HUDEP-2 (cell line): ENCODE measurements around the gene KIRREL3.
A peak's percentile ranks its signal among the peaks of the same experiment; 100 is the strongest.

Source experiments
- DNase-seq, 76 experiments: peaks; one replicate each; lab custom pipeline; 2025; ENCODE audit not compliant: unreplicated experiment in 76 of 76; lab: John Stamatoyannopoulos, UW

The KIRREL3 gene

DNA sequence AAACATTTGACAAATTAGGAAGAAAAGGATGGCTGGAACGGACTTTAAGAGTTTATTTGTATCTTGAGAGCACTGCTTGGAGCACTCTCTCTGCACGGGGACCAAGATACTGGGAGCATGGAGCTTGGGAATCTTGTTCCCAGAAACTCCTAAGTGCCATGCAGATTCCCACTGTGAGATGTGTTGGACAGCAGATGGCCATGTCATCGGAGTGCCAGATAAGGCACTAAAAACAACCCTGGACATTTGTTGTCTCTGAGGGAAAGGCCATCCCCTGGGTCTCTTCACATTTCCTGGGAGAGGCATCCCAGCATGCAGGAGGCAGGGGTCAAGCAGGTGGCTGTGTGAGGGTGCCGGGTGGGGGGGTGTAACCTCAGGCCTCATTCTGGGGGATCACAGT lies 2.9 kb downstream of the KIRREL3 start:
- DNase-seq = no peak

DNA sequence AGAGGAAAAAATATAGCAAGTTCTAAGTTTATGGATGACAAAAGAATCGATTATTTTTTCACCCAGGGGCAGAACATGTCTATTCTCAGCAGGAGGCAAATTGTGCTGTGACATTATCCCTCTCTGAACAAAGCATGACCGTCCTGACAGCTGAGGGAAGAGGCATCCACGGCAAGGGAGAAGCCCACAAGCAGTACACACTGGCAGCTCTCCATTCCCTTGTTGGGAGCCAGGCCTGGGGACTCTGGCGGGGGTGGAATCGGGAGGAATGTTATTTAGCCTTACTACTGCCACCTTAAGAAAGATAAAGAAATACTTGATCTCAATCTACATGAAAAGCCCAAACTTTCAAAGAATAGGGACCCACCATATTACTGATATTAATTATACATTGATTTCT lies 3.4 kb downstream of the KIRREL3 start:
- DNase-seq = no peak

DNA sequence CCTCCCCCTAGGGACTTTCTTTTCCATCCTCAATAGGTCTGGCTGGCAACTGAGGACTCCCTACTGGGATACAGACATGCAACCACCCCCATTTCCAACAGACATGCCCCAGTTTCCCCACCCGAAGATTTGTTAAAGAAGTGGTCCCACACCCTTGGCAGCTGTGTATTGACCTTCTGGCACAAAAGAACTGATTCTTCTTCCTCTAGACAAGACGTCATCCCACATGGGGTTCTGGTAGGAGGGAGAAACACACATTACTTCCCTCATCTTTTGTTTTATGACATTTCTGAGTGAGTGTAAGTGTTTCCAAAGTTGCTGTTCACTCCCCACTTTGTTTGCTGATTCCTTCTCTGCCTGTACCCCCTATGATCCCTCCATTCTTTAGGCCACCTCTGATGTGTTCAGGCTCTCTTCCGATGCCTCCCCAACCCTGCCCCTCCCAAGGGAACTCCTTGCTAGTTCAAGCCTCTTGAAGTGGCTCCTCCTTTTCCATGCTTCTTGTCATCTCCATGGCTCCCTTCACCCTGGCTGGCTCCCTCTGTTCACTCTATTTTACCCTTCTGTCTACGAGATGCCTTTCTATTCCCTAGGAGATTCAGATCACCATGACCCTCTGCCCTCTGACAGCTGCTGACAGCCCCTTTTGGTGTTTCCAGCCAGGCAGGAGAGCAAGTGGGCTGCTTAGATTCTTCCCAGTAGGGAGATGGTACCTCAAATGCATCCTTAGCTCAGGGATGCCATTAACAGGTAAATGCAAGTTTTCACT lies 4.3 kb downstream of the KIRREL3 start:
- DNase-seq = no peak

DNA sequence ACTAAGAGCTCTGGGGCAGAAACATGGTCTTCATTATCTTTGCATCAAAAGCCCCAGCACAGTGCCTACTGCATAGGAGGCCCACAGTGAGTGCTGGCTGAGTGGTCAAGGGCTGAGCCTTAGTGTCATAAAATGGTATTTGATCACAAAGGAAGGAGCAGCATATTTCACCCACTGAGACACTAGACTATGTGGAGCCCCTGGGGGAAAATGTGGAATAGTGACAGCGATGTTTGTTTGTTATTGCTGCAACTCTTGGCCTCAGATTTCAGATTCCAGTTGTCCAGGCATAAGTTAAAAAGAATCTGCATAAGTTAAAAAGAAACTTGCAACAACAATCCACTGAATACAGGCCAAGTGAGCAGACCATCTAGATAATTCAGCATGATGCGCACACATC lies 7.0 kb downstream of the KIRREL3 start:
- no peak for DNase-seq

DNA sequence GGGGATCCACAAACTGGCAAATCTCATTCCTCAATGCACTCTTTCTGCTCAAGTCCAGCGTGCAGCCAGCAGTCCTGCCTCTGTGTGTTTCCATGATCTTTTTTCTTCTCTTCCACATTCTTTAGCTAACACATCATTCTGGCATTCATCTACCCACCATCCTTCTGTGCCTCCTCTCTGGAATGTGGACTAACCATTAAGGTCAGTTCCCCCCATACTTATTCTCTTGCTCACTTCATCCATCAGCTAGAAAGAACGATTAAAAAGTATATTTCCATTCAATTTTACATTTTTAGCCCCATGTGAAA lies 7.8 kb downstream of the KIRREL3 start:
- no peak for DNase-seq

DNA sequence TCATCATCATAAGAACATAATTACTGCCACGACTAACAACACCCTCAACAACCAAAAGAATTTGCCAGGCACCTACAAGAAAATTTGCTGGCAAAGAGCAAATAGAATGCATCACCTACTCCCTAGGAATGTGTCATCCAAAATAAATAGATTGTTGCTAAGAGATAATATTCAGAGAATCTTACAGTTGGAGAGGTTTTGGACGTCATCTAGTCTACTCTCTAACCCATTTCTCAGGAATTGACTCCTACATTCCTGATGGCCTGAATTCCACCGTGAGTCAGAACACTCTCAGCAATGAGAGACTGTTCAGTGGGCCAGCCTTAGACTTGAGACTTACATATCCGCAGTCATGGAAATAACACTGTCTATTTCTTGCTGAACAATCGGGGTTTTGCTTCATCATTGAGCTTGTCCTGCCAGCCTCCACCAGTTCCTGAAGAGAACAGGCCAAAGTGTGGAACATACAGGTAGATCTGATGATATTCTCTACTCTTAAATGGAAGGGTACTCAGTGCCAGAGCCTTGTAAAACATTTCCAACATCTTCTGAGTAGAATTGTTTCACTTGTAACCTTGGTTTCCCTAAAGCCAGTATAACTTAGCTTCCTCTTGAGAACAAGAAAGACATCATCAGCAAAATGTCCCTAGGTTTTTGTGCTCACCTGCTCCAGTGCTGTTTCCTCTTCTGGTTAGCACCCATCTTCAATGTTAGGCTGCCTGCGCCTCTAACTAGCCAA lies 8.3 kb downstream of the KIRREL3 start:
- DNase-seq = no peak

DNA sequence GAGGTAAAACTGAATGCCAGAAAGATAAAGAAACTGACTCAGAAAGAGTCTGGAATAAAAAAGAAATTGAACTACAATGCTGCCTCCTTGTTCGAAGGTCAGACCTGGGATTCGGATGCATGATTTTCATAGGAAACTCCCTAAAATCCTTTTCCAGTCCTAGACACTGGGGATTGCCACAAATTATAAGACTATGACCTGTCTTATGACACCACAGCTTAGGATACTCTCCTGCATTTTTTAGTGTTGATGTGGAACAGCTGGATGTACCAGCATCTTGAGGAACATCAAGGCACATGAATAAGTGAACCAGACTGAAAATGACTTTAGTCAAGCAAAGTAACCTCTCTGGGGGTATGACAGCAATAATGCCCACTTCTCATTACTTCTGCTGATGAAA lies 9.0 kb downstream of the KIRREL3 start:
- no peak for DNase-seq

DNA sequence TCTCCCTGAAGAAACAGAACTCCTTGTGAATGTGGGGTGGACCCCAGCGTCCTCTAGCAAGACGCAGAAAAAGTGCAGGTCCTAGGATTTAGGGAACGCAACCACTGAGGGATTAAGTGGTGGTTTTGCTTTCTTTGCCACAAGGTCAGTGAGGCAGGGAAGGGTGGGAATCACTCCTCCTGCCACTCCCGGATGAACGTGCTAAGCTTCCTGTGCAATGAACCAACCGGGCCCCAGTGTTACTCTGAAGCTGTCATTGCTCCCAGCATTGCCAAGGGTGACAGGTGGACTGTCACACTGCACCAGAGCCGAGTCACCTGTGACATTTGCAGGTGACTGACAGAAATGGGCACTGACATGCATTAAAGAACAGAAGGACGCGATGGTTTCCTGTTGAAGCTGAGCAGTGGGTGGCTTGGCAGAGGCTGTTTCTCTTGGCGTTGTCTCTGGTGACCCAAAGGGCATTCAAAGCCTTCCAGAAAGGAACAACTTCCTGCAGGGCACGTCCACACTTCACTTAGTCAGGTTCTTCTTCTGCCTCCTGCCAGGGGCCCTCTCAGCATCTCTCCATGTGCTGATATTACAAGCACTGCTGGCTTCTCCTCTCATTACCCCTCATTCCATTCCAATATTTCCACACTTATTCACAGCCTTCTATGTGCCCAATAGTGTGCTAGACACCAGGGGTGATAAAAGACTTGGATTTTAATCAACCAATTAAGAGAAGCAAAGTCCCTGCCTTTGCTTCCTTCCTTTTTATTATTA lies 9.7 kb downstream of the KIRREL3 start:
- DNase-seq = no peak

DNA sequence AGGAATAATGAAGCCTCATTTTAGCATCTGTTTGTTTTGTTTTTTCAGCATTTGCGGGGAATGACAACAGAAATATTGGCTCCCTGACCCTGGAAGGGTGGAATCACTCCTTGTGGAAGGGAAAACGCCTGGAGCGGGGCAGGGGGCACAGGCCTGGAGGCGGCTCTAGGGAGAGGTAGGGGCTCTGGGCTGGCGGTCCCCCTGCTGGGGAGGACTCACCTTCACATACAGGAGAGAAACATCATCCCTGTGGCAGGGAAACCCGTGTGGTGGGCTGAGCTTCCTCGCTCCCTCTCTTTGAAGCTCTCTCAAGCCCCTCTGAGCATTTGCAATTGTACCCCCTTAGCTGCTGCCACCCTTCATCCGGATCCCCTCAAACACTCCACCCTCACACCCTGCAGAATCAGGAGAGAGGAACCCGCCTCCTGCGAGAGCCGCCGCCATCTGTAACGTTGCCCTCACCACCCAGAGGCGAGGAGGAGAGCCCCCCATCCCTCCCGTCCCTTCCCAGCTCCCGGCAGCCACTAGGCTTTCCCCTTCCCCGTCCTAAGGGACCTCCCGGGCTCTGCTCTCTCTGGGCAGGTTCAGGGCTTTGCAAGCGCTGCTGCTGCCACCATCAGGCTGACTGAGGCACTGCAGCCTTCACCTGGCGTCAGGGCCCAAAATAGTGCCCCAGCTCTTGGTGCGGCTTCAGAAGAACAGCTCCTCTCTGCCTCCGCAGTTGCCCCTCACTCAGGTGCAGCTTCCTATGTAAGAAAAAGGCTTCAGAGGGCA lies 10.4 kb downstream of the KIRREL3 start:
- DNase-seq = peak in 42 of 76 experiments; percentile 2 to 64 (median 18)

DNA sequence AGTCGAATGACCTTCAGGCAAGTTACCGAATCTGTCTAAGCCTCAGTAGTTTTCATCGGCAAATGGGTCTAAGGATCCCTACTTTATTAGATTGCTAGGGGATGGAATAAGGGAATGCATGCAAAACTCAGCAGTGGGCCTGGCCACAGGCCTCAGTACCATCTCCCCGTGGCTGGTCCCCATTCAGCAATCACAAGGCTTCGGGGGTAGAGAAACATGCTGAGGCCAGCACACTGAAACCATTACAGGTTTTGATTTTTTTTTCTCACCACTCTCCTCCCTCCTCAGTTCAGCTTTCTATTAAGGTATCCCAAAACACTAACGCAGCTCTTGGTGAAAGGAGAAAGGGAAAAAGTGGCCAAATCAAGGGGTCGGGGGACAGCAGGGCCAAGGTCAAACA lies 11.9 kb downstream of the KIRREL3 start:
- no peak for DNase-seq

DNA sequence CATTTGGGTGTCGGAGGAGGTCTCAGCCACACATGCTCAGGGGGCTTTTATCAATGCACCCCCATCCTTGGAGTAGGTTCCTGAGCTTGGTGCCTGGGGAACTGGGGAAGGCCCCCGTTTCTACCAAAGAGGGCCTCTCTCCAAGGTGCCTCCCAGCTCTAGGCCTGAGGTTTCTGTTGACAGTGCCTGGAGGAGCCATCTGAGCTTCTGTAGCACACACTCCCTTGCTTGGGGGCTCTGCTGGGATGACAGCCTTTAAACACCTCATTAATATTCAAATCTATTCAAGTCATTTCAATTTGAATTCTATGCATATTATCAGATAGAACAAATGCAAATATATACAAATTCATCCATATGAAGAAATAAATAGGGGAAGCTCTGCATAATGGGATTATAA lies 18.9 kb downstream of the KIRREL3 start:
- DNase-seq = no peak

DNA sequence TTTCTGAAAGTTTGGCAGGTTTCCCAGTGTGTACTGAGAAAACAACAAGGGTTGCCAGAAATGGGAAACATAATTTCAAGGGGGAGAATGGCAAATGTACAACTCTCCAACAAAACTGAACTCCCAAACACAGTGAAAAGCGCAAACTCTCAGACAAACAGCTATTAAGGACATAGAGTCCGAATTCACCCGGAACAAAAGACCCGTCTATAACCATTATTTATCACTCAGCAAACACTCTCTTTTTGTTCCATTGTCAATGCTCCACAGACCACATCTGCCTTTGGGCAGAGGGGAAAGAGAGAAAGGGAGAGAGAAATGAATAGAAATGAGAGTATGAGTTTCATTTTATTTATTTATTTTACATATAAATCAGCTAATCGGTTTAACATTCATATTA lies 21.7 kb downstream of the KIRREL3 start:
- no peak for DNase-seq

DNA sequence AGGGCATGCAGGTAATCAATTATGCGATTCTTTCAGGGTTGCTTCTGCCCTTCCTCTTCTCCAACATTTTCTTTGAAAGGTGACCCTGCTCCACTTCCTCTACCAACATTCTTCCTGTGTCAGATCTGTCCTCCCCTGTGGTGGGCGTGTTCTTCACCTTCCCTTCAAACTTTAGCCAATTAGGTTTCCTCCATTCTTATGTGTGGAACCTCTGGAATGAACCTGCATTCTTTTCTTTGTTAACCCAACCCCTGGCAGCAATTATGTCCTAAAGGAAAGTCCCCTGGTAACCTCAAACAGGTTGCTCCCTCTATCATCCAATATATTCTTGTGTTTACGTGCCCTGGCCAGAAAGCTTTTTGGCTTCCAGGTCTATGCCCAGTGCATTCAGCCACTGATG lies 22.4 kb downstream of the KIRREL3 start:
- no peak for DNase-seq

DNA sequence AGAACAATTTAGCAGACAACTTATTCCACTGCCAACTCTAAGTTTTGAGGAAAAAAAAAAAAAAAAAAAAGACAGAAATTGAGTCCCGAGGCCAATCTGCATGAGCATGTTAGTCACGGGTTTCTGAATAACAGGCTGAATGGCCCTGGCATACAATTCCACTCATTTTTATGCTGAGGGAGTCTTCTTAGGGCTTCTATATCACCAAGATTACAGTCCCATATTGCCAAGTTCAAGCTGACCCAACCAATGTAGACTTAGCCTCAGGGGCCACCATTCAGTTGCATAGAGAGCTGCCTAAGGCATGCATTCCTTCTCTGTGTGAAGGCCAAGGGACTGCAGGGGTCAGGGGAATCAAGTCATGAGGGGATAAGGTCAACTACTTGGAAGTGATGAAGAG lies 27.5 kb downstream of the KIRREL3 start:
- DNase-seq = no peak

DNA sequence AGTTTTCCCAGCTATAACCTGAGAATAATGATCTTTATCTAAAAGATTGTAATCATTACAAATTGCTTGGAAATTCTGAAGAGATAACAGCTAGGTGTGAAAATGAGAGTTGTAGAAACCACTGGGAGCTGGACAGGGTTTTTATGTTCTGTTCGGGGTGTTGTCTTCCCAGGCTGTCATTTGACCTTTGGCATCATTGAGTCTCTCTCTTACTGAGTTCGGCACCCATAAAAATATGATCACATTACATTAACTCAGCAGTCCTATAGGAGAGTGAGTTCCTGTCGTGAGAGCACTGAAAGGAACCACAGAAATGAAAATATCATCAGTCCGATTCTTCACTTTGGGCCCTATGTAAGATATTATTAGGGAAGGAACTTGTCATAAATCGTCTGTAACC lies 29.3 kb downstream of the KIRREL3 start:
- DNase-seq = no peak

DNA sequence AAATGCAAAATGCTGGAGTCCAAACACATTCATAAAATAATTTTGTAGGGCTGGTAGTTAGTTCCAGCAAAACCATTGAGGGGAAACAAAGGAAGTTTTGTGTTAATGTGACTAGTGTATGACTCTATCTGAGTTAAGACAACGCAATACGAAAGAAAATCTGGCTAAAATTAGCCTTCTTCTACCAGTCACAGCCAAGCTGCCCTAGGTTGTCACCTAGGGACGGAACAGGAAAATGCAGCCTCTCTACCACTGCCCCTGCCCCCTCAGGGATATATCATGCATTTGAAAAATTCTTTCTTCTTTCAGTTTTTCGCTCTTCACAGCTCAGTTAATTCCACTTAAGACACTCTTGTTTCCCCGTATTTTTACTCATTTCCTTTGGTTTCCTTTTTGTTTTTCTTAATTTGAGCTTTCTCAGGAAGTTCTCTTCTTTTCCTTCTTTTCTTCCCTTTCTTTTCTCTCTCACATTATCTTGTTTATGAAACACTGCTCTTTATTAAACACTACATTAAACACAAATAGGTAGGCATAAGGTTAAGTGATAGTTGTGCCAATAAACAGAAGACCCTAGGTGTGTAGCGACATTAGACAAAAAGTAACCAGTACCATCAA lies 30.6 kb downstream of the KIRREL3 start:
- DNase-seq = no peak

DNA sequence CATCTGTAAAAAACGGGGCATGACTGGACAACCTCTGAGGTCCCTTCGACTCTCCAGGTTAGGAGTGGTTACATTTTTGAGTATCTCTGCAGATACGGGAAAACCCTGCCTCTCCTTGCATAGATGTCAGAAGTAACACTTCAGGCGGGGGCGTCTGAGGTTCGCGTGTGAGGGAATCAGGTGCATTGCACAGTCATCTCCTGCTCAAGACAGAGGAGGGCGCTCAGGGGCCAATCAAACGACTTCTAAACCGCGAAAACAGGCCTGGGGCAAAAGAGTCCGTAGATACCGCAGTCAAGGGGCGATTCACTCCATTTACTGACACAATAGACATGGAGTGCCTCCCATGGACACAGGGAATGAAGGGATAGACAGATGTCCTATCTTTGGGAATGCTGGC lies 31.7 kb downstream of the KIRREL3 start:
- no peak for DNase-seq

DNA sequence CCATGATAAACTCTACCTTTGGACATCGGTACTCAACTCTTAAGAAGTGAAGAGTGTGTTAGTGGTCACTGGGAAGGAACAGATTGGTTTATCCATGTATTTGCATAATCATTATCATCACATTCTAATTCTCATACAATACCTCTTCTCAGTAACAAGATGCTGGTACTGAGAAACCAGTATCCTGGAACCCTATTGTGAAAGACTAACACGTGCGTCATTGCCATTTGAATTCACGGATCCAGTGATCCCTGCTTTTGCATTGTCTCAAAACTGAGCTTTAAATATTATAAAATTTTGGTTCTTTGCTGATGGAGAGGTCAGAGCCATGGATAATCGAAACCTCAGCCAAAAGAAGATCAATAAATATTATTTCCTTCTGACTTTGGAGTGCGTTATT lies 35.2 kb downstream of the KIRREL3 start:
- no peak for DNase-seq

DNA sequence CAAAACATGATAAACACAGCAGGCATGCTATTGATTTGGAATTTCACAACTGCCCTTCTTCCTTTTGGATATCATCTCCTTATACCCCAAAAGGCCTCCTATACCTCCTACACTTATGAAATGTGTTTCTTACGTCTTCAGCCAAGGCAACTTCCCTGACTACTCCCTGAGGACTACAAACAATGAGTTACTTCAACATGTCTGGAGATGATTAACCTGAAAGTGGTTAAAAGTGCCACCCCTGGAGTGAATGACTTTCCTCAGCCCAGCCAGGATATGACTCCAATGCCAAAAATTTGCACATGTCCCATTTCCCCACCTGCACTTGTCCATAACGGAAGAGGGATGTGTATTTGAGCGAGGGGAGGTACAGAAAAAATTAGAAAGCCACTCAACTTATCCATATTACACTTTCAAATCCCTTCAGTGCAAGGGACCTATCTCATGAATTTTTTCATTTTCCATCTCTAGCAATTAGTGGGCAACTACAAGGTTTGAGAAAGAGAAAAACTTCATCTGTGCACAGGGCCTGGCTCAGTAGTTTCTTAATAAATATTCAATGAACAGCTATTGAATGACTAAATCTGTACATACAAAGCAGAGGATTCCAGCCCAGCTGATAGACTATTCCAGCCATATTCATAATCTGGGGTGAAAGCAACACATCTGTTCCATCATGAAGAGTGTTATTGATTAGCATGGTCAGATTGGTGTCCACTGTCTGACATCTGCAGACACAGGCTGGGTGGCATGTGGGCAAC lies 36.8 kb downstream of the KIRREL3 start:
- no peak for DNase-seq

DNA sequence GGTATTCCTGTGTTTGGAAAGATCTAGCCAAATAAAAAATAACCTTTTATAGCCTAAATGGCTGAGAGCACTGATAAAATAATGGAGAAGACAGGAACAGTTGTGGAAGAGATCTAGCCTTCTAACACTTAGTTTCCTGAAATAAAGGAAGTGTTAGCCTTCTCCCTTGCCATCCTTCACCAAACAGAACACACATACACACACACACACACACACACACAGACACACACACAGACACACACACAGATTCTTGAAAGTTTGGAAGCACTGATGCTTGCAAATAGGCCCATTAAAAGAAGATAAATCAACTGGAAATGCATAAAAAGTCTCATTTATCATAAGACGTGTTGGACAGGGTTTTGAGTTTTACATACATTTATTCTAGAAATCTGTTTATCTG lies 37.5 kb downstream of the KIRREL3 start:
- DNase-seq = no peak
